ENCODE data around the gene TCEAL4.
"Not testable (repeated sequence)": the region's sequence is repeated elsewhere in the genome, so short reads cannot be mapped to it uniquely, and the experiment has no call there.

The TCEAL4 gene

DNA sequence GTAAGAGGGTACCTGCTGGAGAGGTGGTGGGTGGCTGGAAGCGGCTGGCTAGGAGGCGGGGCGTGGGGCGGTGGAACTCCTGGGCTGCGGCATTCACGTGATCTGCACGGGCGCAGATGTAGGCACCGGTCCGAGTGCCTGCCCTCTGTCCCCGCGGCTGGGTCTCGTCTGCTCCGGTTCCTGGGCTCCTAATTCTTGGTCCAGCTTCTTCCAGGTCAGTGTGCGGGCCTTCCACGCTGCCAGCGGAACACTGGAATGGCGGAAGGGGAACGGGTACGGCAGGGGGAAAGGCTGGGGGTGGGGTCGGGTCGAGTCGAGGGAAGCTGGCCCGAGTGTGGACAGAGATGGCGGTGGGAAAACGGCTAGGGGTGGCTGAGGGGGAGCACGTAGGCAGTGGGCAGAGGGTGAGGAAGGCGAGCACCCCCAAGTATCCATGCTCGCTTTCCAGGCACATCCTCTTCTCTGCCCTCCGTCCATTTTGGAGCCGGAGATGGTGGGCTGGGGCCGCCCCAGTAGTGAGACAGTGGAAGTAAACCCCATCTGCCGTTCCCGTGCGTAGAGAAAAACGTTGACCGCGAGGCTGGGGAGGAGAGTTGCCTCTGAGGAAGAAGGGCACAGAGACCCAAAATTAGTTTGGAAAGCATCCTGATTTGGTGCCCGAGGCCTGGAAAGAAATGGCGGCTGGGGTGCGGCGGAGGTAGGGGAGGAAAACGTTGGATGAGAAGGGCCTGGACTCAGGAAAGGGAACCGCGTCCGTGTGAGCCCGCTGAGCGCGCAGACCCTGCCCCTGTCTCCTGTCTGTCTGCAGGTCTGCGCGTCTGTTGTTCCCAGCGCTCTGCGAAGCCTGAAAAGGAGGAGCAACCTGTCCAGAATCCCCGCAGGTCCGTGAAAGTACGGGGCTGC lies at the start of gene TCEAL4:
Gene TCEAL4 (plus strand): TSS at position 105 of the 903 bp plus-strand sequence. CDS start 1,161 bp downstream, outside the sequence.
- peak; percentile 3 for DNase-seq

DNA sequence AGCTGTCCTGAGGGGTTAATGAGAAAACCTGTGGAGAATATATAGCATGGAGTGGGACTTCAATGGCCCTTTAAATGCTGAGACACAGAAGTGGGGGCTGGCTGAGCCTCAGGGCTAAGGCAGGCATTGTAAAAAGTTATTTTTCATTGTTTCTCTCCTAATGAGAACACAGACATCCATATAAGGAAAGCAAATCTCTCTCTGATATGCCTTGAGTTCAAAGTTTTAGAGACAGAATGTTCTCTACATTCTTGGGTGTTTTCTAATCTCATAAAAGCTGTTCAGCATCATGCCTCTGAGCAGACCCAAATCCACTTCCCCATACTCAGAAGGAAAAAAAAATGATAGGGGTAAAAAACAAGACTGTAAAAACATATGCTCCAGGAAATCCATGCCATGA lies 49.2 kb upstream of the TCEAL4 start:
- no peak for DNase-seq

DNA sequence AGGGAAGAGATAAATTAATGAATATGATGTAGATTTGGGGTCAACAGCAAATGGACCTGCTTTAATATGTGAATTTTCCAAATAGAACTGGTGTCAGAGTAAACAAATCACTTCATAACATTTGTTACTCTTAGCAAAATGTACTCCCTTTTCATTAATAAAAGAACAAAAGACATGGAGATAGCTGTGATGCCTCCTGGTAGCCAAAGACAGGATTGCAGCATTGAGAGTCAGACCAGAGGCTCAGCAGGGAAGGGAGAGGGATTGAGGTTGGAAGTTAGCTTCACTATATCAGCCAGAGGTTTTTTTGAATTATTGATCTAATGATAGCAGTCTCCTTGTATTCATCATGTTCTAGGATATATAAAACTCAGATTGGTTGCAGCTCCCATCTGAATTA lies 48.6 kb upstream of the TCEAL4 start:
- no peak for DNase-seq

DNA sequence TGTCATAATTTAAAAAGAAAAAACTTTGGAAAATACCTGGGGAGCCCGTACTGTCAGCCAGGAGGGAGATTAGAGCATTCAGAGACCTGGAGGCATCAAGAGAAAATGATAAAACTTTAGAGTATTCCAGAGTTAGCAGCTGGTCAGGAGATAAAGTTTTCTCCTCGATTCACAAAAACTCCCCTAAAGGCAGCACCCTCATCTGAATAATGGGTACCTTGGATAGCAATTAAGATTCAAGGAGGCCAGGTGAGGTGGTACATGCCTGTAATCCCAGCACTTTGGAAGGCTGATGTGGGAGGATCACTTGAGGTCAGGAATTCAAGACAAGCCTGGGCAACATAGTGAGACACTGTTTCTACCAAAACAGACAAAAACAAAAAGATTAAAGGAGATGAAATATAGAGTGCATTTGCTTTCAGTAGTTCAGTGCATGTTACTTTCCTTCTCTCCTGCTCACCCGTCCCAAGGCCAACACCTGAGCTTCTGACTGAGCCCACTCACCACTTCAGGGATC lies 47.4 kb upstream of the TCEAL4 start:
- no peak for DNase-seq

DNA sequence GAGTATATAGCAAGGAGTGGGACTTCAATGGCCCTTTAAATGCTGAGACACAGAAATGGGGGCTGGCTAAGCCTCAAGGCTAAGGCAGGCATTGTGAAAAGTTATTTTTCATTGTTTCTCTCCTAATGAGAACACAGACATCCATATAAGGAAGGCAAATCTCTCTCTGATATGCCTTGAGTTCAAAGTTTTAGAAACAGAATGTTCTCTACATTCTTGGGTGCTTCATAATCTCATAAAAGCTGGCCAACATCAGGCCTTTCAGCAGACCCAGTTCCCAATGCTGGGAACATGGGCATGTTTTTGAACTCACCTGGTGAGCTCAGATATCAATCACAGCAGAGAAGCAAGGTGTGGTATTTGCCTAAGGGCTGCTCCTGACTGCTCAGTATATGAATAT lies 46.6 kb upstream of the TCEAL4 start:
- DNase-seq, result no peak

DNA sequence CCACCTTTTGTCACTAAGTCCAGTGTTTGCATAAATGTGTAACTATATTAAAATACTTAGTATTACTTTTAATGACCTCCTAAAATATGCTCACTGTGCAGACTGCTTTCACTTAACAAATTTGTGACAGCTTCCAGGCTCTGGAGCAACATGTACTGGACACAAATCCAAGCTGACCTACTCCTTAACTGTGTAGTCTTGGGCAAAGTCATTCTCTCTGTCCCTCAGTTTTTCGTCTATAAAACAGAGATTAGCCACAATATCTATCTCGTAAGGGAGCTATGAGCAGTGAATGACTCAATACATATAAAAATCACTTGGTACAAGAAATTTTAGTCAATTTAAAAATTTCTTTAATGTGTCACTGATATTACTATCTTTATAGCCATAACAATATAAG lies 45.6 kb upstream of the TCEAL4 start:
- DNase-seq, result no peak

DNA sequence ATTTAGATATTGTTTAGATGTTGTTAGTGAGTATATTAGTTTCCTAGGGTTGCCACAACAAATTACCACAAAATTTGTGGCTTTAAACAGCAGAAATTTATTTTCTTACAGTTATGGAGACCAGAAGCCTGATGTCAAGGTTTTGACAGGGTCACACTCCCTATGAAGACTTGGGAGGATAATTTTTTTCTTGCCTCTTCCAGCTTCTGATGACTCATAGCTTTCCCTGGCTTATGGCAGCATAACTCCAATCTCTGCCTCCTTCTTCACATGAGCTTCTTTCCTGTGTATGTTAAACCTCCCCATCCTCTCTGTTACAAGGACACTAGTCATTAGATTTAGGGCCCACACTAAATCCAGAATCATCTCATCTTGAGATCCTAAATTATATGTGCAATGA lies 45.2 kb upstream of the TCEAL4 start:
- DNase-seq, result no peak

DNA sequence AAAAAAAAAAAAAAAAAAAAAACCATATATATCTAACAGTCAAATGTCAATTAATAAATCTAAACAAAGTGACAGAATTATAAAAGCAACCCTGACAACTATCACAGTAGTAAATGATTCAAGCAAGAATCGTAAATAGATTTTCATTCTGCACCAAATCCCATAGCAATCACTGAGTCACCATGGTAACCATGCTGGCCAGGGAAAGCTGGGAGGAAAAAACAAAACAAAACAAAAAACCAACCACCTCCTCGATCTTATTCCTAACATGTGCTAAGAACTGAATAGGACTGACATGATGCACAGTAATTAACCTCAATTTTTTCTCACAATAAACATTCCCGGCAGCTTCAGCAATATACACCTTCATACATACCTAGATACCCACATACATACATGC lies 35.4 kb upstream of the TCEAL4 start:
- DNase-seq, result no peak

DNA sequence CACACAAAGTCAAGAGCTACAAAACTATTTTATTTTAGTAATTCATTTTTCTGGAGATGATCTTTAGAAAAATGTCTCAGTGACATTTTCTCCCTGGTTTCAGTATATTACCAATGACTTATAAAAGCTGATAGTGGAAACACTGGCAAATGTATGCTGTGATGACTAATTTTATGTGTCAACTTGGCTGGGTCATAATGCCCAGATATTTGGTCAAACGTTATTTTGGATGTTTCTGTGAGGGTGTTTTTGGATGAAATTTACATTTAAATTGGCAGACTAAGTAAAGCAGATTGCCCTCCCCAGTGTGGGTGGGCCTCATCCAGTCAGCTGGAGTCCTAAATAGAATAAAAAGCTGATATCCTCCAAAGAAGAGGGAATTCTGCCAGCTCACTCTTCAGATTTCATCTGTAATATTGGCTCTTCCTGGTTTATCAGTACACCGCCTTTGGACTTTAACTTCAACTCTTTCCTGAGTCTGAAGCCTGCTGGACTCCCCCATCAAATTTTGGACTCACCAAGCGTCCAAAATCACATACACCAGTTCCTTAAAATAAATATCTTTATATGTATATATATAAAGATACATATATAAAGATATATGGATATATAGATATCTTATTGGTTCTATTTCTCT lies 34.8 kb upstream of the TCEAL4 start:
- no peak for DNase-seq

DNA sequence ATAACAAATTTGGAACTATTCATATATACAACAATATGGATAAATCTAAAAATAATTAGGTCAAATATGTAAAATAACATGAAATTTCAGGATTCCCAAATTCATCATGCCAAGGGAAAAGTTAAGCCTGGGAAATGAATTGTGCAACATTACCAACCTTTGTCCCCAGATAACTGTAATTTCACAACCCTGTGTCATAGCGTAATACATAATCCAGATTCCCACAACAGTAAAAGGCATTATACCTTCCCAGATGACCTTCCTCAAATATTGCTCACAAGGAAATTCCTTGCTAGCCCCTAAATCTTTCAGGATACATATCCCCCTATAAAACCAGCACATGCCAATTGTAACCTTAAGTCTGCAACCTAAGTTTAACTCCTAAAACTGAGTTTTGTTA lies 33.1 kb upstream of the TCEAL4 start:
- DNase-seq, result no peak

DNA sequence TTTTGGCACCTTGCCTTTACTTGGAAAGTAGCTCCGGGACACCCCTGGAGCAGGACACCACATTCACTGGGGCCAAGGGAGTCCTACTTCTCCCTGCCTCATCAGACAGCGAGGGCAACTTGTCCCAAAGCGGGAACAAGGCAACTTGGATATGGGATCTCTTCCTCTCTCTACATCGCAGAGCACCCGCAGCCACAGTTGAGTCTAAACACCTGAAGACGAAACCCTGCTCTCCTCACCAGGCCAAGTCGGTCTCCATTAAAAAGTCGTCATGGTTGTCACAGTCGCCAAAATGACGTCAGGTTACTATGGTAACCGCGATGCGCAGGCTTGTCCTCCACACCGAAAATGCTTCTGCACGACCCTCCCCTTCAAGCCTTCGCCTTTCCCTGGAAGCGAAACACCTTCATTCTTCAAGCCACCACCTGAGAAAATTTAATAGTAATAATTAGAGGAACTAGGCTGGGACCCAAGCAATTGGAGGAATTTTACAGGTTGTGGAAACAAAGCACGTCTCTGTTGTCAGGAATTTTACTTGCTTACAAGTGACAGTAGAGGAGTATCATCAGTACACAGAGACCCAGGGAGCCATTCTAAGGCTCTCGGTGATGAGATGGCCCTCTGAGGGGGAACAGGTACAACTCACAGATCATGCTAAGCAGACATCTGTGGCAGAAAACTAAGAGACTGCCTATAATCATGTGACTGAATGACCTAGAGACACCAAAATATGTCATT lies 30.5 kb upstream of the TCEAL4 start:
- DNase-seq, result no peak

DNA sequence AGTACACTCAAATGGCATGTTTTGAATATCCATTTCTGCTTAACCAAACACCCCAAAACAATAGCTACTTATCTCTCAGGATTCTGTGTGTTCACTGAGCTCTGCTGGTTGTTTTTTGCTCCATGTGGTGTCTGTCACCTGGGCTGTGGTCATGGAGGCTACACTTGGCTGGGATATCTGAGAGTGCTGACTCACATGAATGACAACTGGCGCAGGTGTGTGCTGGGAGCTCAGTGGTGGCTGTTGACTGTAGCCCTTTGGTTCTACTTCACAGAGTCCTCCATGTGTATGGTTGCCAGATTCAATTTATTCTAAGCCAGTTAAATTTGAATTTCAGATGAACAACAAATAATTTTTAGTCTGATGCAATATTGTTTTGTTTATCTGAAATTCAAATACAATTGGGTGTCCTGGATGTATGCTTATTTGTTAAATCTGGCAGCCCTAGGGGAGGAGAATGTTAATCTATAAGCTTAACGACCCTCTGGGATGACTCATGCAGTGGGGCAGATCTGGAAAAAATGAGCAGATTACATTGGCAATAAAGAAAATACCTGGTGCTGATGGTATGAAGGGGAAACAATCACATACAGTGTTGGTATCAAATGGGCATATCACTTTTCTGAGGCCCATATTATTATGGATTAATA lies 28.2 kb upstream of the TCEAL4 start:
- no peak for DNase-seq

DNA sequence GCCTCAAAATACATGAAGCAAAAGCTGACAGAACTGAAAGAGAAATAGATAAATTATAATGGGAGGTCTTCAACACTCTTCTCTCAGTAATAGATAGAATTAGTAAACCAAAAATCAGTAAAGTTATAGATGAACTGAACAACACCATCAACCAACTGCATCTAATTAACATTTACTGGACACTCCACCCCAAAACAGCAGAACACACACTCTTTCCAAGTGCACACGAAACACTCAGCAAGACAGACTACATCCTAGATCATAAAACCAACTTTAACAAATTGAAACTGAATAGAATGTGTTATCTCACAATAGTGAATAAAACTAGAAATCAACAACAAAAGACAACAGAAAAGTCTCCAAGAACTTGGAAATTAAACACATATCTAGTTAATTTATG lies 25.1 kb upstream of the TCEAL4 start:
- no peak for DNase-seq

DNA sequence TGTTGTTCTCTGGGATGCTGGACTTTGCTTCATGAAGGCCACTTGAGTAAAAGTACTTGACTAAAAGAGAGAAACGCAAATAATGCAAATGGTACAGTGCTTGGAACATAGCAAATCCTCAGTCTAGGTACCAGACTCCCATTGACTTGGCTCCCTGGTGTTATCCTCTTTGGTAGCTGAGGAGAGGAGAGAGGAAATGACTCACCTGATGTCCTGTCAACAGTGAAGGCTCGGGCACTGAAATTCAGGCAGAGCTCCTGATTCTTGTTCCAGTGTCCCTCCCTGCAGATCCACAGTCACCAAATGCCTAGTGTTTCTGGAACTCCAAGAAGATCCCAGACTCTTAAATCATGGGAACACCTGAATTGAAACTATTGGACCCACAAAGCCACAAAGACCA lies 22.5 kb upstream of the TCEAL4 start:
- no peak for DNase-seq

DNA sequence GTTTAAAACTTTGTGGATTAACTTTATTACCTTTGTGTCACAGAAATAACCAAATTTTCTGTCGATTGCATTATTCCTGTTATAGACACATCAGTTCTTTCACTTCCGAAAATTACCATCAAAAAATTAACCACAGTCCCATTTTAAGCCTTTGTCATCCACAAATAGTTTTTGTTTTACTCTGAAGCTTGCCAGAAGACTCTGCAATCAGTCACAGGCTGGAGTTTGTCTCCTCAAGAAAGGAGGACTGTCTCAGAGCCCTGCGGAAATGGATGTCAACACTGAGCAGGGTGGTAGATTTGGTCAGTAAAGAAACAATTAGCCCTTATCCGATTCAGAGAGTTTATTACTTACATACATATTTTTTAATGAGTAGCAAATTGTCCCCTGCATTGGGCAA lies 20.1 kb upstream of the TCEAL4 start:
- DNase-seq, result no peak

DNA sequence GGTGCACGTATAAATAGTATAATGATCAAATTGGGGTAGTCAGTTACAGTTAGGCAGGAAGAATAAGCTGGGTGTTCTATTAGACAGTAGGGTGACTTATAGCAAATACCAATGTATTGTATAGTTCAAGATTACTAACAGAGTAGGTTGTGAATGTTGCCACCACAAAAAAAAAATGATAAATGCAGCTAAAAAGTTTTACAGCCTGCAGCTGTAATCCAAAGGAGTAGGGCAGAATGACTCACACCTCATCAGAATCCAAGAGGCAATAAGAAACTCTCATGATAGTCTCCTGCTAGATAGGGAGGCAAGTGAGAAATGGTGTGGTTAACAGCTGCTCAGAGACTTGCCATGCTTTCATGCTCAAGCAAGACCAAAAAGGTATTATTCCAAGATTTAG lies 19.6 kb upstream of the TCEAL4 start:
- no peak for DNase-seq

DNA sequence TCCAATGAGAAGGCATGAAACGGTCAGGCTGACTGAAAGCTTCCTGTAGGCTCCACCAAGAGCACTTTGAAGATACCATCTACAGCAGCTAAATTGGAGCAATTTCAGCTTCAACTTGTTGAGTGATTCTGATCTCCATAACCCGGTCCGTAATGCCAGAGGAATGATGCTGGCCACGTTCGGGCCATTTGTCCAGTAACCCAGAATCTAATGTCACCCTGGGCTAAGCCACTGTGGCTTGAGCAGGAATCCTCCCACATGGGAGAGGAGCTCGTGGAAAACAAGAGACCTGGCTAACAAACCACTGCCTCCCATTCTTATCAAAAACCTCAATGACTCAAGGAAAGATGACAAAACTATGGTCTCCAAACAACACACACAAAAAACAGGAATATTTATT lies 14.2 kb upstream of the TCEAL4 start:
- no peak for DNase-seq

DNA sequence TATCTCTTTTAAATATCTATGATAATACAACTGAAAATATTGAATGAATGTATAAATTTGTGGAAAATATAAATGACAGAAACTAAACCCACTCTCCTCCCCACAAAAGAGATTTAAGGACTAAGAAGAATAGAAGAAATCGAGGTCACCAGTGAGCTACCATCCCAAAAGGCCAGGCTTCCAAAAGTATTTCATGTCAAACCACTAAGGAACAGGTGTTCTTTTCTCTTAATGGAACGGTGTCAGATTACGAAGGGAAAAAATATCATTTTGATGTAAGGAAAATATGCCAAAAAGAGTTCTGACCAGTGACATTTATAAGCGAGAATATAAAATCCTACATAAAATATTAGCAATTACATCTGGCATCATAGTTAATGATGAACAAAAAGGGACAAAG lies 13.6 kb upstream of the TCEAL4 start:
- no peak for DNase-seq

DNA sequence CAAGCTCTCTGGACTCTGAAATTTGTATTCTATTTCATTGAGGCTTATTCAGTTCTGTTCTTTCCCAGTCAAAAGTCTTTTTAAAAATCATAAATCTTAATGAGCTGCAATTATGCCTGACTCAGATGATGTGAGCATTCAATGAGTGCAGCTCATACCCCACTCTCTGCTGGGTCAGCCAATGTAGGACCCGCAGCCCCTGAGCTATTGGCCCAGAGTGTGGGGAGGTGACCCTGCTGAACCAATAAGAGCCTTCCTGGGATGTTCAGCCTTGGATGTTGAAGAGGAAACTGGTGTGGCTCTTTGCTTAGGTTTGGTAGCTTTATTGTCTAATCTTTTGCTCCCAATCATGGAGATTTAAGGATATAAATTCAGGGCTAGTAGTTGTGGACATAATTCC lies 12.1 kb upstream of the TCEAL4 start:
- no peak for DNase-seq

DNA sequence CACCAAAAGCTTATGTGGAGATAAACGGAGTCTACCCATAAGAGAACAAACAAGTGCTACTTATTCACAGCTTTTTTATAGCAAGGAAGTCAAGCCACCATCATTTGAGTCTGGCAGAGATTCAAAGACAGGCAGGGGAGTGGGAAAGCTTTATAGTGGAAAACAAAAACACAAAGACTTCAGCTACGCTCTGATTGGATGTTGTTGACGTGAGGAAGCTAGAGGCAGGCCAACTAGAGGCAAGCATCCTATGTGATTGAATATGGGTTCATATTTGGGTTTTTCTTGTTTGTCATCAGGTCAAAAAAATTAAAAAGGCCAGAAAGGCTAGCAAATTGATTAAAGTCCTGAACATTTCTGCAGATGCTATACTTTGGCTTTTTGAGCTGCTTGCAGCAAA lies 719 bp upstream of the TCEAL4 start:
- peak; percentile 33 for DNase-seq

DNA sequence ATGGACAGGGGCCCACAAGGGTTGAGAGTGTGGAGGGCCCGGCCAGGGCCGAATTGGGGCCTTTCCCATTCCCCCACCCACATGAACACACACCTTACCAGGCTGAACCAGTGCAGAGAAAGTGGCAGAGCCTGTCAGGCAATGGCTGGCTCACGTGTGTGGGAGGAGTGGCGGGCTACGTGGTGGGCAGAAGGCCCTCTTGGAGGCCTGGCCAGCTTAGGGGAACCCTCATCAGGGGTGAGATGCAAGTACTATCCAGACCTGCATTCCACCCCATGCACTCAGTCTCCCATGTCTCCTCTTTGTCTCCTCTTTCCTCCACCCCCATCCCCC lies 965 bp downstream of the TCEAL4 start:
- DNase-seq, result no peak

DNA sequence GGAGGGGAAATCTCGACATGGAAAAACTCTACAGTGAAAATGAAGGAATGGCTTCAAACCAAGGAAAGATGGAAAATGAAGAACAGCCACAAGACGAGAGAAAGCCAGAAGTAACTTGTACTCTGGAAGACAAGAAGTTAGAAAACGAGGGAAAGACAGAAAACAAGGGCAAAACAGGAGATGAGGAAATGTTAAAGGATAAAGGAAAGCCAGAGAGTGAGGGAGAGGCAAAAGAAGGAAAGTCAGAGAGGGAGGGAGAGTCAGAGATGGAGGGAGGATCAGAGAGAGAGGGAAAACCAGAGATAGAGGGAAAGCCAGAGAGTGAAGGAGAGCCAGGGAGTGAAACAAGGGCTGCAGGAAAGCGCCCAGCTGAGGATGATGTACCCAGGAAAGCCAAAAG lies 1.3 kb downstream of the TCEAL4 start:
- DNase-seq, result no peak

DNA sequence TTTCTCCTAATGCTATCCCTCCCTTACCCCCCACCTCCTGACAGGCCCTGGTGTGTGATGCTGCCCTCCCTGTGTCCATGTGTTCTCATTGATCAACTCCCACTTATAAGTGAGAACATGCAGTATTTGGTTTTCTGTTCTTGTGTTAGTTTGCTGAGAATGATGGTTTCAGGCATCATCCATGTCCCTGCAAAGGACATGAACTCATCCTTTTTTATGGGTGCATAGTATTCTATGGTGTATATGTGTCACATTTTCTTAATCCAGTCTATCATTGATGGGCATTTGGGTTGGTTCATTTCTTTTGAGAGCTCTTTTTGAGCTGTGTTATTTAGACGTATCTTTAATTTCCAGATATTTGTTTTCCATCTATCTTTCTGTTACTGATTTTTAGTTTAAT lies 7.0 kb downstream of the TCEAL4 start:
- DNase-seq, result not testable (repeated sequence)

Data from NCI-H2081 treated with DMSO at 0.1 percent for 48 hours (cell line).